GM18498 (cell line): ENCODE measurements around the gene AUH.

Experiments
- ATAC-seq: cut with Tn5 transposase; IDR thresholded peaks from one replicate; pipeline ENCODE4 v1.9.1; 2021; ENCODE audit warnings: mild to moderate bottlenecking, moderate library complexity; ENCODE audit not compliant: unreplicated experiment

The AUH gene

DNA sequence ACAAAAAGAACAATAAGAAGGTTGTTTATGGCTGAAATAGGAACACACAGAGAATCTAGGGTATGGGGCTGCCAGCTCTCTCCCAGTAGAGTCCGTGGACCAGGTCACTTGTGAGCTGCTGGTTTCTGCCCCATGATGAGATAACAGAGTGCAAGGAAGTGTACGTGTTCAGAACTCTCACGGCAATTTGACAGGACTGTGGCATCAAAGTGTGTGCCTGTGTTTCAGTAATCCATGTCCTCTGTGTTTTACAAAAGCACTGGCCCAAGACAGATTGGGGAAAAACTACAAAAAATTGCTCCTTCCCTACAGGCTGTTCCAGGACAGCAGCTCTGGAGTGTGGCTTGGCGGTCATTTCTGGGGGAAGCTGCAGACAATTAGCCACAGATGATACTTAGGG is 184.6 kb downstream of the AUH start:
- ATAC-seq = no peak

DNA sequence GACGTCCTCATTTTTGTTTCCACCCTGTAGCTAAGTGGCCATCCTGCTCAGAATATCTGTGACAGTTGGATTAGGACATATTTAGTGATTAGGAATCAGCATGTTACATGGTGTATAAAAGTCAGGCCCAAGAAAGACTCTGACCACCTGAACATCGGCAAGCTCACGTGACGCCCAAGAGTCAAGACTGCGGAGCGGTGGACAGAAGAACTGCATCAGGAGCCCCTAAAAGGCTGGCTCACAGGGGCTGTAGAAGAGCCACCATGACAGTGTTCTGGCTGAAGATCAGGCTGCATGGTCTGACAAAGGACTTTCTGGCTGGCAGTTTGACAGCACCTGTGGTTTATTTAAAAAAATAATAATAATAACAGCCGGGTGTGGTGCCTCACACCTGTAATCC is 185.3 kb downstream of the AUH start:
- no peak for ATAC-seq

DNA sequence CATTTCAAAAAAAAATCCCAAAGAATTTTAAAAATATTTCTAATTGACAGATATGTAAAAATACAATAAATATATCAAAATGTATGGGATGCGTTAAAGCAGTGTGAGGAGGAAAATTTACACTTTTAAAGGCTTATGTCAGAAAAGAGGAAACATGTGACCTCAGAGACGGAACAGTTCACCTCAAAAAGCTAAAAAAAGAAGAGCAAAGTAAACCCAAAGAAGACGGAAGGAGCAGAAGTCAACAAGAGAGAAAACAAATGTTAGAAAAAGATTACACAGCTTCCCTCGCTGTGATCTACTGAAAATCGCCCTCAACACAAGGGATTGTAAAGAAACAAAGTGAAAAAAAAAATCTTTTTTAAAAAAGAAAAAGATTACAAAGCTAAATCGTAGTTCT is 186.9 kb downstream of the AUH start:
- no peak for ATAC-seq

DNA sequence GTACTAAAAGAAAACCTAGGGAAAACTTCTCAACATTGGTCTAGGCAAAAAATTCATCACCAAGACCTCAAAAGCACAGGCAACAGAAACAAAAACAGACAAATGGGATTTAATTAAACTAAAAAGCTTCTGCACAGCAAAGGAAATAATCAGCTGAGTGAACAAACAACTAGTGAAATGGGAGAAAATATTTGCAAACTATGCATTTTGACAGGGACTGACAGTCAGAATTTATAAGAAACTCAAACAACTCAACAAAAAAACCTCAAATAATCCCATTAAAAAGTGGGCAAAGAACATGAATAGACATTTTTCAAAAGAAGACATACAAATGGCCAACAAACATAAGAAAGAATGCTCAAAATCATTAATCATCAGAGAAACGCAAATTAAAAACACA is 189.4 kb downstream of the AUH start:
- ATAC-seq = no peak

- no peak for ATAC-seq
These were observed 190.8 kb downstream of the AUH start for GRCh38 chr9:91170951-91171350.

GRCh38 chr9:91166796-91167366 is 194.8 kb downstream of the AUH start:
- ATAC-seq = no peak

GRCh38 chr9:91164724-91165520 is 196.8 kb downstream of the AUH start:
- no peak for ATAC-seq
